Measurements from ENCODE around the gene SEZ6L.

SEZ6L gene

GRCh38 chr22:26174280-26174679 lies 5.0 kb downstream of the SEZ6L start:
- no peak for DNase-seq (ENCODE audit: low read depth, low spot score)

- DNase-seq (ENCODE audit: low read depth, low spot score): no peak
These were observed 13.5 kb downstream of the SEZ6L start for GRCh38 chr22:26182723-26183122.

- no peak for DNase-seq (ENCODE audit: low read depth, low spot score)
These were observed 15.9 kb downstream of the SEZ6L start for GRCh38 chr22:26185190-26185589.

GRCh38 chr22:26188341-26188740 lies 19.1 kb downstream of the SEZ6L start:
- DNase-seq (ENCODE audit: low read depth, low spot score): no peak

- no peak for DNase-seq (ENCODE audit: low read depth, low spot score)
These were observed 25.1 kb downstream of the SEZ6L start for GRCh38 chr22:26194313-26194712.

GRCh38 chr22:26194877-26195276 lies 25.6 kb downstream of the SEZ6L start:
- DNase-seq (ENCODE audit: low read depth, low spot score): no peak

- no peak for DNase-seq (ENCODE audit: low read depth, low spot score)
These were observed 27.4 kb downstream of the SEZ6L start for GRCh38 chr22:26196657-26197056.

GRCh38 chr22:26197425-26197824 lies 28.2 kb downstream of the SEZ6L start:
- no peak for DNase-seq (ENCODE audit: low read depth, low spot score)

- DNase-seq (ENCODE audit: low read depth, low spot score): no peak
These were observed 30.4 kb downstream of the SEZ6L start for GRCh38 chr22:26199665-26200064.

GRCh38 chr22:26202280-26202924 lies 33.1 kb downstream of the SEZ6L start:
- DNase-seq (ENCODE audit: low read depth, low spot score): no peak

- no peak for DNase-seq (ENCODE audit: low read depth, low spot score)
These were observed 36.2 kb downstream of the SEZ6L start for GRCh38 chr22:26205494-26205893.

- no peak for DNase-seq (ENCODE audit: low read depth, low spot score)
These were observed 41.1 kb downstream of the SEZ6L start for GRCh38 chr22:26210334-26210733.

GRCh38 chr22:26213826-26214225 lies 44.6 kb downstream of the SEZ6L start:
- no peak for DNase-seq (ENCODE audit: low read depth, low spot score)

GRCh38 chr22:26214466-26214865 lies 45.2 kb downstream of the SEZ6L start:
- no peak for DNase-seq (ENCODE audit: low read depth, low spot score)

- no peak for DNase-seq (ENCODE audit: low read depth, low spot score)
These were observed 46.5 kb downstream of the SEZ6L start for GRCh38 chr22:26215736-26216135.

- no peak for DNase-seq (ENCODE audit: low read depth, low spot score)
These were observed 55.9 kb downstream of the SEZ6L start for GRCh38 chr22:26225207-26225606.

GRCh38 chr22:26226538-26227297 lies 57.5 kb downstream of the SEZ6L start:
- no peak for DNase-seq (ENCODE audit: low read depth, low spot score)

GRCh38 chr22:26229910-26230309 lies 60.6 kb downstream of the SEZ6L start:
- DNase-seq (ENCODE audit: low read depth, low spot score): no peak

- no peak for DNase-seq (ENCODE audit: low read depth, low spot score)
These were observed 65.0 kb downstream of the SEZ6L start for GRCh38 chr22:26234296-26234695.

GRCh38 chr22:26235792-26236487 lies 66.7 kb downstream of the SEZ6L start:
- DNase-seq (ENCODE audit: low read depth, low spot score): no peak

GRCh38 chr22:26236991-26237390 lies 67.7 kb downstream of the SEZ6L start:
- no peak for DNase-seq (ENCODE audit: low read depth, low spot score)

GRCh38 chr22:26238596-26238995 lies 69.3 kb downstream of the SEZ6L start:
- DNase-seq (ENCODE audit: low read depth, low spot score): no peak

- DNase-seq (ENCODE audit: low read depth, low spot score): no peak
These were observed 70.3 kb downstream of the SEZ6L start for GRCh38 chr22:26239581-26239980.

Data from smooth muscle cell of the brain vasculature (primary cell).